A673 (cell line): ENCODE data around the gene PCDHB3. TPM values are rescaled to one million over a fixed set of nuclear protein-coding genes. Genes with fewer than 3 reads are reported as not detected.
"Not testable (repeated sequence)": the region's sequence is repeated elsewhere in the genome, so short reads cannot be mapped to it uniquely, and the experiment has no call there.

Experiments
- BruUV-seq: library from RNA; stranded (reverse); fragments of 400-500 nt; replicated peaks from 2 replicates; lab custom pipeline; 2021; lab: Mats Ljungman, UMichigan
- CTCF ChIA-PET: fragments of 300-600 bp; sonication (Branson Sonifier 250); formaldehyde crosslinking; loops from one replicate; lab custom pipeline; 2022; ENCODE audit warnings: antibody characterized with exemption; lab: Charles Lee
- POLR2A ChIA-PET: fragments of 300-600 bp; sonication (Branson Sonifier 250); formaldehyde crosslinking; loops from one replicate; lab custom pipeline; 2022; ENCODE audit warnings: antibody characterized with exemption; ENCODE audit not compliant: low non-redundant PET; lab: Charles Lee
- DNase-seq: peaks from one replicate; pipeline ENCODE4 v3.0.0-alpha.2; 2015; ENCODE audit warnings: low spot score
- H3K27ac ChIP-seq: fragments of 200-600 bp; sonication (generic); 2 replicates; pipeline ENCODE4 v1.5.1; 2016; ENCODE audit warnings: mixed run types, low read depth, mild to moderate bottlenecking, mixed read lengths, antibody characterized with exemption, low read length; ENCODE audit not compliant: poor library complexity, severe bottlenecking
- H3K27me3 ChIP-seq: fragments of 200-600 bp; sonication (generic); replicated peaks from 2 replicates; pipeline ENCODE4 v1.6.1; 2017; ENCODE audit warnings: mixed run types, low read depth, mild to moderate bottlenecking, mixed read lengths, antibody characterized with exemption, low read length; ENCODE audit not compliant: insufficient read depth, poor library complexity
- H3K36me3 ChIP-seq: fragments of 200-600 bp; sonication (generic); 2 replicates; pipeline ENCODE4 v1.6.1; 2016; ENCODE audit warnings: mixed run types, mild to moderate bottlenecking, mixed read lengths, antibody characterized with exemption, low read length; ENCODE audit not compliant: insufficient read depth, poor library complexity, severe bottlenecking
- H3K4me1 ChIP-seq: fragments of 200-600 bp; sonication (generic); 2 replicates; pipeline ENCODE4 v1.6.1; 2017; ENCODE audit warnings: mixed run types, mild to moderate bottlenecking, mixed read lengths, antibody characterized with exemption, low read length; ENCODE audit not compliant: insufficient read depth, poor library complexity, severe bottlenecking
- H3K4me3 ChIP-seq: fragments of 200-600 bp; sonication (generic); 2 replicates; pipeline ENCODE4 v1.5.1; 2016; ENCODE audit warnings: low read depth, mixed run types, mild to moderate bottlenecking, mixed read lengths, low read length; ENCODE audit not compliant: poor library complexity, severe bottlenecking
- H3K9me3 ChIP-seq: fragments of 200-600 bp; sonication (generic); 2 replicates; pipeline ENCODE4 v1.6.1; 2016; ENCODE audit warnings: mixed run types, low read depth, mild to moderate bottlenecking, mixed read lengths, antibody characterized with exemption, low read length; ENCODE audit not compliant: poor library complexity, severe bottlenecking
- EZH2 ChIP-seq: fragments of 200-600 bp; sonication (generic); IDR thresholded peaks from 2 replicates; pipeline ENCODE4 v1.6.1; 2017; ENCODE audit warnings: borderline replicate concordance, low read depth, mild to moderate bottlenecking, mixed read lengths, antibody characterized with exemption, low read length; ENCODE audit not compliant: poor library complexity, severe bottlenecking
- intact Hi-C: fragments of 100-400 bp; cut with micrococcal nuclease; formaldehyde crosslinking; loops from one replicate; pipeline ENCODE4 v1.10.0; 2022; ENCODE audit not compliant: unreplicated experiment
- total RNA-seq: library from RNA; stranded (reverse); gene quantifications from 2 replicates; pipeline ENCODE4 v1.2.3, GENCODE V29; 2021
- TF ChIP-seq, protein P1 (sequence below): fragments of 300-800, 200-600 bp; sonication (generic); conservative IDR thresholded peaks from 2 replicates; pipeline ENCODE4 v1.5.1; 2017; ENCODE audit warnings: low read depth, mild to moderate bottlenecking, antibody characterized with exemption, low read length, moderate library complexity, mixed read lengths

PCDHB3 gene
- total RNA-seq, 1 experiment from 2014 or later, result 2.6 TPM

DNA sequence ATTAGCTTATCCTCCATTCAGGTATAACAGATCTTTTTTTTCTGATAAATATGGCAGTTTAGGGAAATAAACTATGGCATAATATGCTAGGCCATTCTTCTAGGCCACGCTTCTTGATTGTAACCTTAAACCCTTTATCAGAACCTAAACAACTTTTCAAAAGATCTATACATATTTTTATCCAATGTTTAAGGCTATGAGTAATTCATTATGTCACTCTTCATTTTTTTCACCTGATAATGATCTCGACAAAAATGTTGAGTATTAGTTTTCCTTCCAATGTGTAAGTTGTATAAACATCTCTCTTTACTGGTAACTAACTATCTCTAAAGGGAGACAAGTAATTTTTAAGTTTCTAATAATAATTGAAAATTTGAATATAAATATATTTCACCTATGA lies 19.0 kb downstream of the PCDHB3 start:
- intact Hi-C loops, result no loop called here
- Histone ChIP-seq H3K36me3 (no peaks in the 10 kb centered on the region), H3K4me1 (no peaks in the 10 kb centered on the region), H3K9me3 (peaks cover 13% of the 10 kb centered on the region), H3K27me3 (no peaks in the 10 kb centered on the region), H3K27ac (no peak overlapping the region), H3K4me3 (no peak overlapping the region)
- BruUV-seq, result no TSS peak
- TF ChIP-seq, protein P1, sequence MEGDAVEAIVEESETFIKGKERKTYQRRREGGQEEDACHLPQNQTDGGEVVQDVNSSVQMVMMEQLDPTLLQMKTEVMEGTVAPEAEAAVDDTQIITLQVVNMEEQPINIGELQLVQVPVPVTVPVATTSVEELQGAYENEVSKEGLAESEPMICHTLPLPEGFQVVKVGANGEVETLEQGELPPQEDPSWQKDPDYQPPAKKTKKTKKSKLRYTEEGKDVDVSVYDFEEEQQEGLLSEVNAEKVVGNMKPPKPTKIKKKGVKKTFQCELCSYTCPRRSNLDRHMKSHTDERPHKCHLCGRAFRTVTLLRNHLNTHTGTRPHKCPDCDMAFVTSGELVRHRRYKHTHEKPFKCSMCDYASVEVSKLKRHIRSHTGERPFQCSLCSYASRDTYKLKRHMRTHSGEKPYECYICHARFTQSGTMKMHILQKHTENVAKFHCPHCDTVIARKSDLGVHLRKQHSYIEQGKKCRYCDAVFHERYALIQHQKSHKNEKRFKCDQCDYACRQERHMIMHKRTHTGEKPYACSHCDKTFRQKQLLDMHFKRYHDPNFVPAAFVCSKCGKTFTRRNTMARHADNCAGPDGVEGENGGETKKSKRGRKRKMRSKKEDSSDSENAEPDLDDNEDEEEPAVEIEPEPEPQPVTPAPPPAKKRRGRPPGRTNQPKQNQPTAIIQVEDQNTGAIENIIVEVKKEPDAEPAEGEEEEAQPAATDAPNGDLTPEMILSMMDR, result no peak
- TF ChIP-seq EZH2, result no peak
- DNase-seq, result no peak
- CTCF ChIA-PET, result no interaction called here
- POLR2A ChIA-PET, result no interaction called here

DNA sequence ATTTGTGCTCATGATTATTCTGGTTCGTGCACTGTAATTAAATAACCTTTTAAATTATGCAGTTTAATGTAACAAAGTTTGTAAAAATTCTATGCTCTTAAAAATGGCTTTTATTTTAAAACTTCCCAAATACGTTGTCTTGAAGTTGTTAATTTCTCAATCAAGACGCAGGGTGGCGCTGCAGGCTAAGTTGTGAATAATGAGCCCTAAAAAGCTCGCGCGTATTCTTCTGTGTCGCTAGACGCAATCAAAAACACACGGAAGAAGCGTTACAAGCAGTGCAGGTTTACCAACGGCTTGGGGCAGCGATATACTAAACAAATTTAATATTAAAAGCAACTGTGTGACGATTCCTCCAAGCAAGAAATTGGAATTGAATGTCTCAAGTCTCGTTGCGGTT lies 21.3 kb downstream of the PCDHB3 start, which contains the start of gene PCDHB4:
Gene PCDHB4, plus strand, starts transcription at position 256 of the 400 bp plus-strand sequence. CDS start 181 bp downstream, outside the sequence.
- Histone ChIP-seq H3K9me3 (peaks cover under 1% of the 10 kb centered on the region), H3K4me3 (no peak within 1 kb of the TSS), H3K27me3 (no peaks in the 10 kb centered on the region), H3K27ac (no peak within 1 kb of the TSS), H3K4me1 (no peaks in the 10 kb centered on the region), H3K36me3 (no peaks in the 10 kb centered on the region)
- CTCF ChIA-PET, result no interaction called here
- TF ChIP-seq, protein P1, result peak; percentile 50
- no peak for TF ChIP-seq EZH2
- POLR2A ChIA-PET, result no interaction called here
- peak; percentile 22 for DNase-seq
- intact Hi-C loops, result no loop called here
- BruUV-seq, result no TSS peak

- H3K27me3 ChIP-seq, result no peaks in the 10 kb centered on the region
- H3K4me3 ChIP-seq, result no peak overlapping the region
- H3K4me1 ChIP-seq, result no peaks in the 10 kb centered on the region
- BruUV-seq, result no TSS peak
- ChIA-PET POLR2A (no interaction called here), CTCF (no interaction called here)
- no peaks in the 10 kb centered on the region for H3K36me3 ChIP-seq
- TF ChIP-seq, protein P1, result no peak
- no peak for TF ChIP-seq EZH2
- no peak overlapping the region for H3K27ac ChIP-seq
- H3K9me3 ChIP-seq, result no peaks in the 10 kb centered on the region
- intact Hi-C loops, result no loop called here
- no peak for DNase-seq
These were observed 21.7 kb downstream of the PCDHB3 start for GRCh38 chr5:141121985-141122384.

GRCh38 chr5:141123396-141124135 lies 23.3 kb downstream of the PCDHB3 start:
- DNase-seq, H3K4me3 ChIP-seq, CTCF ChIA-PET, H3K27ac ChIP-seq, POLR2A ChIA-PET, BruUV-seq, intact Hi-C loops, H3K9me3 ChIP-seq, H3K4me1 ChIP-seq, H3K36me3 ChIP-seq, H3K27me3 ChIP-seq: not testable (repeated sequence)
